ENCODE results near the gene ATP8B2.
"Not testable (repeated sequence)": the region's sequence is repeated elsewhere in the genome, so short reads cannot be mapped to it uniquely, and the experiment has no call there.

ATP8B2 gene

GRCh38 chr1:154325583-154326545 lies 539 bp downstream of the ATP8B2 start:
- peak; percentile 63 for DNase-seq

GRCh38 chr1:154326546-154327465 lies 1.5 kb downstream of the ATP8B2 start:
- DNase-seq: peak; percentile 20

- DNase-seq: no peak
Measured at GRCh38 chr1:154327466-154328317, 2.4 kb downstream of the ATP8B2 start.

- DNase-seq: peak; percentile 57
Measured at GRCh38 chr1:154328318-154329151, 3.2 kb downstream of the ATP8B2 start.

- no peak for DNase-seq
Measured at GRCh38 chr1:154329152-154329521, 3.8 kb downstream of the ATP8B2 start.

GRCh38 chr1:154329551-154330131 lies 4.3 kb downstream of the ATP8B2 start:
- DNase-seq: no peak

- no peak for DNase-seq
Measured at GRCh38 chr1:154330669-154331068, 5.3 kb downstream of the ATP8B2 start.

GRCh38 chr1:154334079-154335024 lies 9.0 kb downstream of the ATP8B2 start:
- no peak for DNase-seq

- DNase-seq: peak; percentile 96
Measured at GRCh38 chr1:154335025-154335714, 9.8 kb downstream of the ATP8B2 start.

- DNase-seq: no peak
Measured at GRCh38 chr1:154337253-154337894, 12.0 kb downstream of the ATP8B2 start.

- no peak for DNase-seq
Measured at GRCh38 chr1:154338875-154339274, 13.6 kb downstream of the ATP8B2 start.

GRCh38 chr1:154341366-154341765 lies 16.0 kb downstream of the ATP8B2 start:
- DNase-seq: not testable (repeated sequence)

GRCh38 chr1:154342132-154342531 lies 16.8 kb downstream of the ATP8B2 start:
- DNase-seq: no peak

- DNase-seq: no peak
Measured at GRCh38 chr1:154342836-154343472, 17.6 kb downstream of the ATP8B2 start.

GRCh38 chr1:154344977-154345837 lies 19.9 kb downstream of the ATP8B2 start:
- peak; percentile 53 for DNase-seq

- DNase-seq: peak; percentile 45
Measured at GRCh38 chr1:154346276-154346917, 21.1 kb downstream of the ATP8B2 start.

GRCh38 chr1:154347961-154348360 lies 22.6 kb downstream of the ATP8B2 start:
- DNase-seq: no peak

Measured in suppressor macrophage treated with lipopolysaccharide for 4 hours (primary cell).